ENCODE results near the gene NR1H2.
"Not testable (repeated sequence)": the region's sequence is repeated elsewhere in the genome, so short reads cannot be mapped to it uniquely, and the experiment has no call there.

Gene NR1H2

GRCh38 chr19:50379602-50380001, 3.3 kb downstream of the NR1H2 start:
- DNase-seq, result no peak

- no peak for DNase-seq
Measured at GRCh38 chr19:50380137-50380536, 3.9 kb downstream of the NR1H2 start.

GRCh38 chr19:50380751-50381151, 4.5 kb downstream of the NR1H2 start:
- DNase-seq, result no peak

GRCh38 chr19:50381881-50382729, 5.8 kb downstream of the NR1H2 start:
- DNase-seq, result no peak

- no peak for DNase-seq
Measured at GRCh38 chr19:50383001-50383851, 7.0 kb downstream of the NR1H2 start.

- peak; percentile 99 for DNase-seq
Measured at GRCh38 chr19:50383852-50384684, 7.8 kb downstream of the NR1H2 start, which contains the start of gene POLD1. POLD1 (plus strand) TSS chr19:50384347; CDS start chr19:50398852, 14,505 bp downstream.

GRCh38 chr19:50384685-50385535, 8.7 kb downstream of the NR1H2 start:
- no peak for DNase-seq

GRCh38 chr19:50387176-50387867, 11.1 kb downstream of the NR1H2 start:
- DNase-seq, result no peak

- no peak for DNase-seq
Measured at GRCh38 chr19:50387868-50388245, 11.6 kb downstream of the NR1H2 start.

GRCh38 chr19:50390295-50390694, 14.0 kb downstream of the NR1H2 start:
- not testable (repeated sequence) for DNase-seq

GRCh38 chr19:50390952-50391351, 14.7 kb downstream of the NR1H2 start:
- DNase-seq, result not testable (repeated sequence)

- no peak for DNase-seq
Measured at GRCh38 chr19:50392759-50393158, 16.5 kb downstream of the NR1H2 start.

GRCh38 chr19:50393589-50393988, 17.3 kb downstream of the NR1H2 start:
- no peak for DNase-seq

GRCh38 chr19:50394017-50394416, 17.8 kb downstream of the NR1H2 start:
- no peak for DNase-seq

GRCh38 chr19:50398675-50399367, 22.6 kb downstream of the NR1H2 start:
- no peak for DNase-seq

GRCh38 chr19:50399368-50399745, 23.1 kb downstream of the NR1H2 start:
- DNase-seq, result no peak

GRCh38 chr19:50401605-50402450, 25.6 kb downstream of the NR1H2 start:
- no peak for DNase-seq

GRCh38 chr19:50402544-50403301, 26.5 kb downstream of the NR1H2 start:
- DNase-seq, result no peak

All from eye (tissue), 1 donor.